Stomach (tissue), 9 donors: Measurements from ENCODE around the gene TNPO3. TPM values are rescaled to one million over a fixed set of nuclear protein-coding genes. Genes with fewer than 3 reads are reported as not detected.
"Not testable (repeated sequence)": the region's sequence is repeated elsewhere in the genome, so short reads cannot be mapped to it uniquely, and the experiment has no call there.

Experiments used
- DNase-seq, 2 donors: peaks; one replicate each; pipeline versions ENCODE4 v3.0.0 to v3.0.0-alpha.2; 2013 to 2019
- H3K27ac ChIP-seq, 5 donors: fragments of 200-600 bp in 4 of 5; sonication (generic) in 4 of 5; one replicate each; pipeline ENCODE4 v1.5.1; 2013 to 2019; ENCODE audit warnings: mild to moderate bottlenecking in 1 of 5, moderate library complexity in 1 of 5
- H3K27me3 ChIP-seq, 3 donors: fragments of 200-600 bp; sonication (generic); one replicate each; pipeline ENCODE4 v1.5.1; 2017 to 2019; ENCODE audit warnings: mixed run types in 1 of 3
- H3K36me3 ChIP-seq, 4 donors: fragments of 200-600 bp; sonication (generic); 1 replicate in 3 of 4; 2 replicates in 1 of 4; pipeline ENCODE4 v1.5.1; 2016 to 2019
- H3K4me1 ChIP-seq, 4 donors: fragments of 200-600 bp; sonication (generic); one replicate each; pipeline ENCODE4 v1.5.1; 2016 to 2019
- H3K4me3 ChIP-seq, 4 donors: fragments of 200-600 bp; sonication (generic) in 3 of 4; one replicate each; pipeline ENCODE4 v1.5.1; 2016 to 2019; ENCODE audit warnings: mild to moderate bottlenecking in 1 of 4
- H3K9me3 ChIP-seq, 4 donors: fragments of 200-600 bp; sonication (generic); one replicate each; pipeline ENCODE4 v1.5.1; 2016 to 2019
- CTCF ChIP-seq, 7 experiments: fragments of 450-650 bp in 4 of 7; fragments of 200-600 bp in 3 of 7; sonication (generic) in 3 of 7; IDR thresholded peaks; one replicate each; pipeline ENCODE4 v1.5.1; 2016 to 2019; ENCODE audit warnings: antibody characterized with exemption in 7 of 7, control low read depth in 2 of 7, mild to moderate bottlenecking in 1 of 7
- EP300 ChIP-seq: sonication (generic); formaldehyde crosslinking; IDR thresholded peaks from one replicate; pipeline ENCODE4 v1.6.1; 2017; ENCODE audit warnings: antibody characterized with exemption
- POLR2A ChIP-seq, 4 donors: fragments of 450-650 bp; IDR thresholded peaks; one replicate each; pipeline ENCODE4 v1.6.1; 2016; ENCODE audit warnings: antibody characterized with exemption in 4 of 4, control low read depth in 2 of 4, mild to moderate bottlenecking in 1 of 4, moderate library complexity in 1 of 4
- POLR2AphosphoS5 ChIP-seq, 3 donors: sonication (generic); formaldehyde crosslinking; IDR thresholded peaks; one replicate each; pipeline ENCODE4 v1.6.1; 2016; ENCODE audit warnings: antibody characterized with exemption in 3 of 3
- WGBS, 5 donors: extraction: QIAGEN DNeasy Blood & Tissue Kit in 3 of 5; methylation state at CpG; one replicate each; pipeline versions ENCODE4 v1.1.5 to v1.1.7; 2013 to 2018; 5-methylcytosine and 5-hydroxymethylcytosine counted together
- intact Hi-C: fragments of 100-400 bp; cut with DNase I; formaldehyde crosslinking; loops from one replicate; pipeline ENCODE4 v1.15.1; 2023; ENCODE audit warnings: low total_unique reads
- polyA plus RNA-seq, 3 donors: library from polyadenylated mRNA; stranded (reverse); fragments of 200-250 nt; gene quantifications; one replicate each; pipeline ENCODE4 v1.2.3, GENCODE V29; 2013
- total RNA-seq, 5 donors: library from RNA; depleted of rRNA; stranded (reverse); fragments of >200 nt; gene quantifications; one replicate each; pipeline versions ENCODE4 v1.1.0 to v1.2.3, GENCODE V29; 2014 to 2016
- donor health status: healthy with polysubstance abuse.
- donor health status: Bipolar disorder and iron deficiency.
- donor health status: healthy.

TNPO3 gene
- total and polyA plus RNA-seq, 8 donors = 10.7 to 63.8 (median 19.6) TPM

GRCh38 chr7:129045682-129046081 lies 9.2 kb downstream of the TNPO3 start:
- DNase-seq = no peak
- TF ChIP-seq POLR2AphosphoS5 (IDR thresholded peaks at IDR 0.05) = no peak
- no peak for TF ChIP-seq EP300
- no peak for TF ChIP-seq CTCF (IDR thresholded peaks at IDR 0.05)
- no peak for TF ChIP-seq POLR2A (IDR thresholded peaks at IDR 0.05)
- H3K9me3 ChIP-seq = no peaks in the 10 kb centered on the region
- no peak overlapping the region for H3K27ac ChIP-seq
- 32 to 61% (median 54%) methylated on average over 4 of the region's 4 CpGs for whole genome bisulfite sequencing, 5 donors
- intact Hi-C loops = no loop called here
- no peak overlapping the region for H3K4me3 ChIP-seq
- no peaks in the 10 kb centered on the region for H3K27me3 ChIP-seq
- H3K36me3 ChIP-seq = peaks cover 0 to 14% (median 0%) of the 10 kb centered on the region in 4 donors
- peaks cover 8 to 98% (median 46%) of the 10 kb centered on the region in 4 donors for H3K4me1 ChIP-seq

GRCh38 chr7:129043012-129043411 lies 11.9 kb downstream of the TNPO3 start:
- 82 to 96% (median 88%) methylated on average over 3 of the region's 3 CpGs for WGBS, 5 donors
- no peak overlapping the region for H3K27ac ChIP-seq
- no peaks in the 10 kb centered on the region for H3K27me3 ChIP-seq
- no peak for DNase-seq
- intact Hi-C loops = no loop called here
- H3K4me1 ChIP-seq = peaks cover 8 to 71% (median 31%) of the 10 kb centered on the region in 4 donors
- TF ChIP-seq EP300 = no peak
- TF ChIP-seq POLR2A (IDR thresholded peaks at IDR 0.05) = no peak
- TF ChIP-seq CTCF (IDR thresholded peaks at IDR 0.05) = no peak
- TF ChIP-seq POLR2AphosphoS5 (IDR thresholded peaks at IDR 0.05) = no peak
- H3K9me3 ChIP-seq = no peaks in the 10 kb centered on the region
- peaks cover 0 to 35% (median 20%) of the 10 kb centered on the region in 4 donors for H3K36me3 ChIP-seq
- H3K4me3 ChIP-seq = no peak overlapping the region

GRCh38 chr7:129041142-129042085 lies 13.5 kb downstream of the TNPO3 start:
- Histone ChIP-seq H3K27ac (no peak overlapping the region), H3K36me3 (peaks cover 0 to 36% (median 29%) of the 10 kb centered on the region in 4 donors)

GRCh38 chr7:129038468-129038867 lies 16.4 kb downstream of the TNPO3 start:
- Histone ChIP-seq H3K36me3 (peaks cover 4 to 59% (median 53%) of the 10 kb centered on the region in 4 donors), H3K4me1 (peaks cover 8 to 32% (median 14%) of the 10 kb centered on the region in 4 donors)
- intact Hi-C loops, H3K27me3 ChIP-seq, H3K9me3 ChIP-seq, H3K27ac ChIP-seq, H3K4me3 ChIP-seq, DNase-seq: not testable (repeated sequence)
- 96 to 100% (median 98%) methylated on average over 2 of the region's 2 CpGs for WGBS, 5 donors

More at GRCh38 chr7:129041142-129042085, 13.5 kb downstream of the TNPO3 start:
- Histone ChIP-seq H3K4me1 (peaks cover 8 to 62% (median 21%) of the 10 kb centered on the region in 4 donors), H3K4me3 (no peak overlapping the region), H3K27me3 (no peaks in the 10 kb centered on the region), H3K9me3 (no peaks in the 10 kb centered on the region)
- no peak for DNase-seq
- intact Hi-C loops = no loop called here
- WGBS, 5 donors = 73 to 82% (median 79%) methylated on average over 3 of the region's 3 CpGs
- TF ChIP-seq POLR2A (IDR thresholded peaks at IDR 0.05) (no peak), CTCF (IDR thresholded peaks at IDR 0.05) (no peak), POLR2AphosphoS5 (IDR thresholded peaks at IDR 0.05) (no peak), EP300 (no peak)
